Left lung (tissue), 10 donors: ENCODE results near the gene IL17REL. TPM values are rescaled to one million over a fixed set of nuclear protein-coding genes. Genes with fewer than 3 reads are reported as not detected.
A peak's percentile ranks its signal among the peaks of the same experiment; 100 is the strongest.

Source experiments
- ATAC-seq: fragments of 200-7000 bp; cut with Tn5 transposase; one replicate; pipeline ENCODE4 v1.9.1; 2020; ENCODE audit warnings: moderate library complexity
- DNase-seq, 4 donors: peaks; one replicate each; pipeline ENCODE4 v3.0.0-alpha.2; 2013 to 2020
- H3K27ac ChIP-seq, 2 donors: fragments of 200-600 bp; sonication (generic) in 1 of 2; one replicate each; pipeline versions ENCODE4 v1.5.0 to v1.8.0; 2020 to 2021
- H3K27me3 ChIP-seq, 2 donors: fragments of 200-600 bp; sonication (generic) in 1 of 2; one replicate each; pipeline versions ENCODE4 v1.5.0 to v1.8.0; 2020 to 2021
- H3K36me3 ChIP-seq, 2 donors: fragments of 200-600 bp; sonication (generic) in 1 of 2; one replicate each; pipeline versions ENCODE4 v1.5.0 to v1.8.0; 2020 to 2021
- H3K4me1 ChIP-seq, 2 donors: fragments of 200-600 bp; one replicate each; pipeline ENCODE4 v1.8.0; 2021
- H3K4me3 ChIP-seq, 2 donors: fragments of 200-600 bp; sonication (generic) in 1 of 2; one replicate each; pipeline versions ENCODE4 v1.5.0 to v1.8.0; 2020 to 2021; ENCODE audit warnings: mild to moderate bottlenecking in 1 of 2
- H3K9me3 ChIP-seq, 2 donors: fragments of 200-600 bp; sonication (generic) in 1 of 2; one replicate each; pipeline versions ENCODE4 v1.5.0 to v1.8.0; 2020 to 2021
- intact Hi-C, 2 donors: fragments of 100-400 bp; cut with DNase I; formaldehyde crosslinking; loops; one replicate each; pipeline versions ENCODE4 v1.11.2 to v1.14.2; 2022
- polyA plus RNA-seq, 6 donors: library from polyadenylated mRNA; unstranded; fragments of 120-200 nt; gene quantifications; one replicate each; pipeline ENCODE4 v1.2.1, GENCODE V29; 2013; ENCODE audit not compliant: insufficient read length in 6 of 6
- total RNA-seq, 2 donors: library from RNA; stranded (reverse); fragmentation: NEBNext Ultra II Directional; extraction: Animal tissue kit (Norgen Biotek cat#: 25700); gene quantifications; one replicate each; pipeline ENCODE4 v1.2.1, GENCODE V29; 2021
- TF ChIP-seq, protein P1 (sequence below), 2 donors: fragments of 200-600 bp; sonication (generic) in 1 of 2; IDR thresholded peaks; one replicate each; pipeline versions ENCODE4 v1.5.0 to v1.8.0; 2021; ENCODE audit warnings: antibody characterized with exemption in 2 of 2
- donor health status: DM: no; HTN: yes; CAD: no.
- donor health status: DM: no; HTN: no; CAD: no.

The IL17REL gene
- total and polyA plus RNA-seq, 8 donors, result 0.06 to 0.17 (median 0.07) TPM; not detected in 3

- DNase-seq (no peak), ATAC-seq (no peak)
- no peak overlapping the region for H3K4me3 ChIP-seq
- no peak overlapping the region for H3K27ac ChIP-seq
- peaks cover 7 to 52% of the 10 kb centered on the region in 2 donors for H3K4me1 ChIP-seq
- peaks cover 0 to 2% of the 10 kb centered on the region in 2 donors for H3K36me3 ChIP-seq
- no peaks in the 10 kb centered on the region for H3K9me3 ChIP-seq
- H3K27me3 ChIP-seq, result peaks cover 0 to 8% of the 10 kb centered on the region in 2 donors
- intact Hi-C loops, result no loop called here
- TF ChIP-seq, protein P1, sequence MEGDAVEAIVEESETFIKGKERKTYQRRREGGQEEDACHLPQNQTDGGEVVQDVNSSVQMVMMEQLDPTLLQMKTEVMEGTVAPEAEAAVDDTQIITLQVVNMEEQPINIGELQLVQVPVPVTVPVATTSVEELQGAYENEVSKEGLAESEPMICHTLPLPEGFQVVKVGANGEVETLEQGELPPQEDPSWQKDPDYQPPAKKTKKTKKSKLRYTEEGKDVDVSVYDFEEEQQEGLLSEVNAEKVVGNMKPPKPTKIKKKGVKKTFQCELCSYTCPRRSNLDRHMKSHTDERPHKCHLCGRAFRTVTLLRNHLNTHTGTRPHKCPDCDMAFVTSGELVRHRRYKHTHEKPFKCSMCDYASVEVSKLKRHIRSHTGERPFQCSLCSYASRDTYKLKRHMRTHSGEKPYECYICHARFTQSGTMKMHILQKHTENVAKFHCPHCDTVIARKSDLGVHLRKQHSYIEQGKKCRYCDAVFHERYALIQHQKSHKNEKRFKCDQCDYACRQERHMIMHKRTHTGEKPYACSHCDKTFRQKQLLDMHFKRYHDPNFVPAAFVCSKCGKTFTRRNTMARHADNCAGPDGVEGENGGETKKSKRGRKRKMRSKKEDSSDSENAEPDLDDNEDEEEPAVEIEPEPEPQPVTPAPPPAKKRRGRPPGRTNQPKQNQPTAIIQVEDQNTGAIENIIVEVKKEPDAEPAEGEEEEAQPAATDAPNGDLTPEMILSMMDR (IDR thresholded peaks at IDR 0.05), result no peak
Measured at GRCh38 chr22:49973018-49973961, 39.3 kb downstream of the IL17REL start.

DNA sequence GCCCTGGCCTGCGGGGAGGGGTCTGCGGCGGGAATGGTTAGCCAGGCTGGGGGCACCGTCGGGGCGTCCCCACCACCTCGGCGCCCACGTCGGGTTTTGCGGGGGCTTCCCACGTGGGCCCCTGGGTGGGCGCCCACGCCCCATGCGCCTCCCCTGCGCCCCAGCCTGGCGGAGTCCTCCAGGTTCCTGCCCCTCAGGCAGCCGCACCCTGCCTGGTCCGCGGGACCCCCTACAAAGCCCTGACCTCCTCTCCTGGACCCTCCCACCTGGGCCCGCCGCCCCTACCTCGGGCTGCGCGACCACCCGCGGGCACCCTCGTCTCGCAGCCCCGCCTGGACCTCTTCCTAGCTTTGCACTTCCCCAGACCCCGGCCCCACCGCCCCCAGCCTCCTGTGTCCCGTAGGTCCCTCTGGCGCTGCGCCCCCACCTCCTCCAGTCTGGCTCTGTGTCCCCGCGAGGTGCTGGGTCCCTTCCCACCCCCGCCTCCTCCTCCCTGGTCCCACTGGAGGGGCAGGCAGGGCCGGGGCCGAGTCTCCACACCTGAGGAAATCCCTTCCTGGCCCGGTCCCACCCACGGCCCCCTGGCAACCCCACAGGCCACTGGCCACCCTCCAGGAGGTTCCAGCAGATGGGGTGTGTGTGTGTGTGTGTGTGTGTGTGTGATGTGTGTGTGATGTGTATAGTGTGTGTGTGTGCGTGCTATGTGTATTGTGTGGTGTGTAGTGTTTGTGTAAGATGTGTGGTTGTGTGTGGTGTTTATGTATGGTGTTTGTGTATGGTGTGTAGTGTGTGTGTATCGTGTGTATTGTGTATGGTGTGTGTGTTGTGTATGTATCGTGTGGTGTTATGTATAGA, 40.2 kb downstream of the IL17REL start:
- TF ChIP-seq, protein P1 (IDR thresholded peaks at IDR 0.05), result no peak
- peak in 2 of 4 donors; percentile 39 to 81 for DNase-seq
- peaks cover 0 to 5% of the 10 kb centered on the region in 2 donors for H3K36me3 ChIP-seq
- peak overlapping the region in 1 of 2 donors; percentile 57 for H3K4me3 ChIP-seq
- intact Hi-C loops, result no loop called here
- H3K27ac ChIP-seq, result peak overlapping the region in 1 of 2 donors; percentile 96
- H3K9me3 ChIP-seq, result no peaks in the 10 kb centered on the region
- peaks cover 0 to 8% of the 10 kb centered on the region in 2 donors for H3K27me3 ChIP-seq
- ATAC-seq, result no peak
- peaks cover 8 to 61% of the 10 kb centered on the region in 2 donors for H3K4me1 ChIP-seq

- DNase-seq, result peak in 2 of 4 donors; percentile 87 to 98
- Histone ChIP-seq H3K27ac (peak overlapping the region; percentile 76 to 96), H3K4me3 (peak overlapping the region; percentile 33 to 57), H3K27me3 (peaks cover 0 to 8% of the 10 kb centered on the region in 2 donors), H3K9me3 (no peaks in the 10 kb centered on the region), H3K4me1 (peaks cover 17 to 69% of the 10 kb centered on the region in 2 donors), H3K36me3 (peaks cover 0 to 5% of the 10 kb centered on the region in 2 donors)
- TF ChIP-seq, protein P1 (IDR thresholded peaks at IDR 0.05), result peak in 1 of 2 donors; percentile 9
- intact Hi-C loops, result no loop called here
- peak; percentile 65 for ATAC-seq
Measured at GRCh38 chr22:49971232-49972162, 41.1 kb downstream of the IL17REL start.

- Histone ChIP-seq H3K9me3 (no peaks in the 10 kb centered on the region), H3K4me1 (peaks cover 24 to 69% of the 10 kb centered on the region in 2 donors), H3K27me3 (peaks cover 0 to 8% of the 10 kb centered on the region in 2 donors), H3K4me3 (peak overlapping the region; percentile 33 to 57), H3K27ac (peak overlapping the region; percentile 76 to 96), H3K36me3 (peaks cover 0 to 7% of the 10 kb centered on the region in 2 donors)
- TF ChIP-seq, protein P1 (IDR thresholded peaks at IDR 0.05), result no peak
- DNase-seq (peak in 3 of 4 donors; percentile 87 to 99 (median 97)), ATAC-seq (peak; percentile 89)
- intact Hi-C loops, result no loop called here
Measured at GRCh38 chr22:49970528-49971231, 41.9 kb downstream of the IL17REL start.
